HepG2 (cell line): ENCODE measurements around the gene NEU1. TPM values are rescaled to one million over a fixed set of nuclear protein-coding genes. Genes with fewer than 3 reads are reported as not detected.

Experiments used
- ATAC-seq: fragments of 200-7000 bp; cut with Tn5 transposase; 3 replicates; pipeline ENCODE4 v1.9.1; 2020; ENCODE audit warnings: mild to moderate bottlenecking, moderate library complexity
- BruUV-seq: library from RNA; stranded (reverse); fragments of 400-500 nt; replicated peaks from 2 replicates; lab custom pipeline; 2021; lab: Mats Ljungman, UMichigan
- CTCF ChIA-PET: fragments of 300-600 bp; formaldehyde crosslinking; extraction: SDS; loops from one replicate; lab custom pipeline; 2021; ENCODE audit warnings: low total read pairs, inconsistent platforms, low intra/inter-chr PET ratio; lab: Yijun Ruan, JAX
- POLR2A ChIA-PET: fragments of 350-600 bp; sonication (Branson Sonifier 250); formaldehyde crosslinking; loops from one replicate; lab custom pipeline; 2020; ENCODE audit warnings: antibody characterized with exemption, inconsistent platforms; lab: Yijun Ruan, JAX
- DNase-seq: peaks from one replicate; pipeline ENCODE4 v3.0.0-alpha.2; 2015; ENCODE audit warnings: low spot score
- FAIRE-seq: peaks from 3 replicates; lab custom pipeline; 2011; peaks lifted over from hg19 to GRCh38; lab: Jason Lieb, UNC
- H2AFZ ChIP-seq: one replicate; pipeline ENCODE4 v1.6.1; 2011; ENCODE audit warnings: low read length, inconsistent platforms
- H3K27ac ChIP-seq: fragments of 300-600 bp; 3 replicates; pipeline ENCODE4 v1.8.0; 2011; ENCODE audit warnings: mixed run types, mild to moderate bottlenecking, mixed read lengths, low read length, inconsistent platforms; ENCODE audit not compliant: insufficient read depth; ENCODE audit errors: extremely low read length
- H3K27me3 ChIP-seq, 2 experiments: fragments of 200-600 bp in 1 of 2; 2 replicates in 1 of 2; 3 replicates in 1 of 2; pipeline versions ENCODE4 v1.6.0 to v1.8.0; 2011; ENCODE audit warnings: low read length in 2 of 2, mild to moderate bottlenecking in 2 of 2, moderate library complexity in 2 of 2, inconsistent platforms in 1 of 2; ENCODE audit not compliant: insufficient read depth in 2 of 2, control insufficient read depth in 1 of 2
- H3K36me3 ChIP-seq, 2 experiments: fragments of 200-600 bp in 1 of 2; replicated peaks in 1 of 2; 2 replicates in 1 of 2; 3 replicates in 1 of 2; pipeline versions ENCODE4 v1.5.1 to v1.8.0; 2011; ENCODE audit warnings: low read length in 2 of 2, inconsistent platforms in 1 of 2; ENCODE audit not compliant: insufficient read depth in 2 of 2, control insufficient read depth in 1 of 2
- H3K4me1 ChIP-seq: 2 replicates; pipeline ENCODE4 v1.5.1; 2012; ENCODE audit warnings: low read length, inconsistent platforms; ENCODE audit not compliant: insufficient read depth
- H3K4me2 ChIP-seq: 2 replicates; pipeline ENCODE4 v1.6.0; 2011; ENCODE audit warnings: low read depth, low read length, inconsistent platforms
- H3K4me3 ChIP-seq, 3 experiments: fragments of 200-600 bp in 1 of 3; sonication (generic), shearing (Covaris generic) in 1 of 3; replicated peaks in 1 of 3; 2 replicates each; pipeline ENCODE4 v1.5.1; 2011 to 2016; ENCODE audit warnings: low read length in 3 of 3, inconsistent platforms in 2 of 3, low read depth in 2 of 3, mild to moderate bottlenecking in 2 of 3, control low read depth in 1 of 3, mixed read lengths in 1 of 3; ENCODE audit not compliant: insufficient read depth in 1 of 3
- H3K79me2 ChIP-seq: one replicate; pipeline ENCODE4 v1.6.1; 2011; ENCODE audit warnings: low read length, inconsistent platforms; ENCODE audit not compliant: insufficient read depth
- H3K9ac ChIP-seq: 2 replicates; pipeline ENCODE4 v1.6.0; 2011; ENCODE audit warnings: mild to moderate bottlenecking, low read depth, low read length, inconsistent platforms; ENCODE audit not compliant: insufficient read depth
- H3K9me3 ChIP-seq: 2 replicates; pipeline ENCODE4 v1.5.1; 2012; ENCODE audit warnings: mild to moderate bottlenecking, low read length
- H4K20me1 ChIP-seq: 2 replicates; pipeline ENCODE4 v1.6.0; 2011; ENCODE audit warnings: inconsistent platforms, mild to moderate bottlenecking, low read length, moderate library complexity; ENCODE audit not compliant: insufficient read depth
- ATF7 ChIP-seq, 2 experiments: fragments of 450-650 bp in 1 of 2; sonication (generic) in 1 of 2; formaldehyde crosslinking in 1 of 2; IDR thresholded peaks; 2 replicates each; pipeline versions ENCODE4 v1.4.0 to v1.6.1; 2016 to 2020; ENCODE audit warnings: antibody characterized with exemption in 1 of 2, mild to moderate bottlenecking in 1 of 2, missing genetic modification reagents in 1 of 2
- DMTF1 ChIP-seq: sonication (generic); formaldehyde crosslinking; IDR thresholded peaks from 2 replicates; pipeline ENCODE4 v1.4.0; 2020; ENCODE audit warnings: mild to moderate bottlenecking, missing genetic modification reagents
- GATAD1 ChIP-seq: IDR thresholded peaks from 2 replicates; pipeline ENCODE4 v1.6.1; 2016; ENCODE audit warnings: missing genetic modification reagents, missing compliant biosample characterization
- KMT2B ChIP-seq: IDR thresholded peaks from 2 replicates; pipeline ENCODE4 v1.6.1; 2016; ENCODE audit warnings: missing genetic modification reagents, missing compliant biosample characterization
- SIX4 ChIP-seq: sonication (generic); formaldehyde crosslinking; IDR thresholded peaks from 2 replicates; pipeline ENCODE4 v1.4.0; 2020; ENCODE audit warnings: missing genetic modification reagents
- SMAD1 ChIP-seq: sonication (generic); formaldehyde crosslinking; IDR thresholded peaks from 2 replicates; pipeline ENCODE4 v1.4.0; 2020; ENCODE audit warnings: missing genetic modification reagents, low read depth, mild to moderate bottlenecking, borderline replicate concordance
- SP4 ChIP-seq: sonication (generic); formaldehyde crosslinking; IDR thresholded peaks from 2 replicates; pipeline ENCODE4 v1.8.1; 2023; ENCODE audit warnings: mild to moderate bottlenecking, missing genetic modification reagents
- TBX2 ChIP-seq: sonication (generic); formaldehyde crosslinking; IDR thresholded peaks from 2 replicates; pipeline ENCODE4 v1.5.0; 2020; ENCODE audit warnings: missing genetic modification reagents, mild to moderate bottlenecking, borderline replicate concordance
- TCF12 ChIP-seq, 2 experiments: fragments of 450-650 bp in 1 of 2; sonication (generic) in 1 of 2; formaldehyde crosslinking in 1 of 2; IDR thresholded peaks; 2 replicates each; pipeline versions ENCODE4 v1.6.1 to v1.8.0; 2017 to 2022; ENCODE audit warnings: antibody characterized with exemption in 1 of 2, mild to moderate bottlenecking in 1 of 2, missing genetic modification reagents in 1 of 2, moderate library complexity in 1 of 2
- ZNF121 ChIP-seq: sonication (generic); formaldehyde crosslinking; IDR thresholded peaks from 2 replicates; pipeline ENCODE4 v1.5.0; 2020; ENCODE audit warnings: mild to moderate bottlenecking, missing genetic modification reagents
- ZNF234 ChIP-seq: sonication (generic); formaldehyde crosslinking; conservative IDR thresholded peaks from 2 replicates; pipeline ENCODE4 v1.5.1; 2020; ENCODE audit warnings: mild to moderate bottlenecking, missing genetic modification reagents
- ZNF275 ChIP-seq: sonication (generic); formaldehyde crosslinking; IDR thresholded peaks from 2 replicates; pipeline ENCODE4 v1.8.0; 2022; ENCODE audit warnings: missing genetic modification reagents, mild to moderate bottlenecking, inconsistent platforms, borderline replicate concordance
- ZNF335 ChIP-seq: sonication (generic); formaldehyde crosslinking; IDR thresholded peaks from 2 replicates; pipeline ENCODE4 v1.4.0; 2020; ENCODE audit warnings: missing genetic modification reagents
- ZNF382 ChIP-seq: sonication (generic); formaldehyde crosslinking; IDR thresholded peaks from 2 replicates; pipeline ENCODE4 v1.5.0; 2020; ENCODE audit warnings: missing genetic modification reagents, mild to moderate bottlenecking, borderline replicate concordance
- ZNF446 ChIP-seq: sonication (generic); formaldehyde crosslinking; IDR thresholded peaks from 2 replicates; pipeline ENCODE4 v1.5.0; 2020; ENCODE audit warnings: mild to moderate bottlenecking, missing genetic modification reagents
- ZNF878 ChIP-seq: sonication (generic); formaldehyde crosslinking; IDR thresholded peaks from 2 replicates; pipeline ENCODE4 v1.8.1; 2023; ENCODE audit warnings: mild to moderate bottlenecking, missing genetic modification reagents, moderate library complexity
- WGBS: methylation state at CpG from one replicate; pipeline ENCODE4 v1.1.6; 2017; ENCODE audit warnings: low lambda C conversion rate; 5-methylcytosine and 5-hydroxymethylcytosine counted together
- in situ Hi-C: cut with HindIII; loops from 2 replicates; pipeline ENCODE4 v1.10.0; 2017; ENCODE audit warnings: low pct_unique_long_range_greater_than_20kb; ENCODE audit not compliant: extremely low pct_ligation_motif_present
- intact Hi-C: fragments of 100-400 bp; cut with micrococcal nuclease; formaldehyde crosslinking; loops from one replicate; pipeline ENCODE4 v1.10.0; 2022; ENCODE audit not compliant: unreplicated experiment
- polyA plus RNA-seq, 8 experiments: library from polyadenylated mRNA; depleted of rRNA in 3 of 8; stranded (reverse) in 7 of 8; unstranded in 1 of 8; fragments of >200 nt; fragmentation: Illumina TruSeq in 4 of 8; extraction: Trizol in 4 of 8; gene quantifications; 2 replicates each; pipeline versions ENCODE4 v1.2.1 to v1.2.3, GENCODE V29; 2011 to 2016; ENCODE audit warnings: low read depth in 4 of 8, missing spikeins in 1 of 8, mixed read lengths in 1 of 8; ENCODE audit not compliant: insufficient read depth in 1 of 8
- total RNA-seq, 5 experiments: library from RNA; depleted of rRNA; stranded (reverse); fragments of >200 nt; fragmentation: Illumina TruSeq; extraction: Trizol; gene quantifications; 2 replicates each; pipeline ENCODE4 v1.2.3, GENCODE V29; 2016; ENCODE audit warnings: low read depth in 1 of 5

NEU1 gene
- total and polyA plus RNA-seq, 2 of the 13 experiments (the other 11 are each of a cell fraction or from before 2014, with no cell fraction given): 215 to 297 TPM

- TF ChIP-seq KMT2B (CRISPR knock-in tag): no peak
Observed at GRCh38 chr6:31851485-31851832, 11.2 kb downstream of the NEU1 start (continued).

- no peak for FAIRE-seq
- POLR2A ChIA-PET: interaction anchor here (0.8 to 5.9 kb wide), 3 partner anchors 14 to 20 kb away, joined by 3 to 93 read pairs (median 52); partner anchors contain the start of gene NEU1
- Histone ChIP-seq H3K4me2 (peak overlapping the region; percentile 48), H4K20me1 (no peaks in the 10 kb centered on the region), H2AFZ (peak overlapping the region; percentile 43)
- no peak for DNase-seq
- intact Hi-C loops (no loop called here), in situ Hi-C loops (no loop called here)
- peak; percentile 45 for ATAC-seq
- CTCF ChIA-PET: no interaction called here
- peak; percentile 52 for TF ChIP-seq ZNF121
- no peak for TF ChIP-seq SIX4 (CRISPR knock-in tag)
- no peak for TF ChIP-seq GATAD1
- peak; percentile 38; the same call in 1 of the 2 replicates for TF ChIP-seq TBX2 (CRISPR knock-in tag)
- 0 out of 2 replicates have a peak, but pooled peaks have one; percentile 33 for TF ChIP-seq ZNF335 (CRISPR knock-in tag)
- no peak for TF ChIP-seq ATF7 (IDR thresholded peaks at IDR 0.05)
- TF ChIP-seq ATF7 (CRISPR knock-in tag; IDR thresholded peaks at IDR 0.05): no peak
- no peak for TF ChIP-seq ZNF382 (CRISPR knock-in tag)
- TF ChIP-seq SMAD1 (CRISPR knock-in tag): no peak
- no peak for TF ChIP-seq ZNF275
- TF ChIP-seq ZNF234 (CRISPR knock-in tag): no peak
- TF ChIP-seq ZNF446: no peak
- TF ChIP-seq ZNF878 (CRISPR knock-in tag): no peak
- TF ChIP-seq SP4 (CRISPR knock-in tag): no peak
- TF ChIP-seq TCF12 (IDR thresholded peaks at IDR 0.05): no peak
- no peak for TF ChIP-seq TCF12 (CRISPR knock-in tag; IDR thresholded peaks at IDR 0.05)
- TF ChIP-seq DMTF1 (CRISPR knock-in tag): no peak
- TF ChIP-seq, all 625 proteins: peak for 3
- Histone ChIP-seq H3K4me3 (no peak overlapping the region), H3K27me3 (no peaks in the 10 kb centered on the region), H3K36me3 (no peaks in the 10 kb centered on the region), H3K9me3 (no peaks in the 10 kb centered on the region), H3K4me1 (peaks cover 35% of the 10 kb centered on the region), H3K79me2 (no peaks in the 10 kb centered on the region), H3K9ac (peak overlapping the region; percentile 8), H3K27ac (peak overlapping the region; percentile 43)
- WGBS: 92% methylated on average over 2 of the region's 2 CpGs
- no TSS peak for BruUV-seq
Observed at GRCh38 chr6:31850765-31851484, 11.7 kb downstream of the NEU1 start.
